HG03460 (cell line): ENCODE results near the gene CENPA.
"Not testable (repeated sequence)": the region's sequence is repeated elsewhere in the genome, so short reads cannot be mapped to it uniquely, and the experiment has no call there.

Source experiments
- ATAC-seq: cut with Tn5 transposase; IDR thresholded peaks from one replicate; pipeline ENCODE4 v1.9.1; 2021; ENCODE audit not compliant: unreplicated experiment

CENPA gene

DNA sequence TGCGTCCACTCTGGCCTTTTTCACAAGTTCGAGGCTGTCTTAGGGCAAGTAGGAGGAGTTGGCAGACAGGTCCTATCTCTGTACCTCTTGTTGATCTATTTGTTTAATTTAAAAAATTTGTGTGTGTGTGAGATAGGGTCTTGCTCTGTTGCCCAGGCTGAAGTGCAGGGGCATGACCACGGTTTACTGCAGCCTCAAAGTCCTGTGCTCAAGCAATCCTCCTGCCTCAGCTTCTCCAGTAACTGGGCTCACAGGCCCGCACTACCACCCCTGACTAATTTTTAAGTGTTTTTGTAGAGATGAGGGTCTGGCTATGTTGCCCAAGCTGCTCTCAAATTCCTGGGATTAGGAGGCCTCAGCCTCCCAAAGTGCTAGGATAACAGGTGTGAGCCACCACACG, 26.0 kb upstream of the CENPA start:
- ATAC-seq = no peak

DNA sequence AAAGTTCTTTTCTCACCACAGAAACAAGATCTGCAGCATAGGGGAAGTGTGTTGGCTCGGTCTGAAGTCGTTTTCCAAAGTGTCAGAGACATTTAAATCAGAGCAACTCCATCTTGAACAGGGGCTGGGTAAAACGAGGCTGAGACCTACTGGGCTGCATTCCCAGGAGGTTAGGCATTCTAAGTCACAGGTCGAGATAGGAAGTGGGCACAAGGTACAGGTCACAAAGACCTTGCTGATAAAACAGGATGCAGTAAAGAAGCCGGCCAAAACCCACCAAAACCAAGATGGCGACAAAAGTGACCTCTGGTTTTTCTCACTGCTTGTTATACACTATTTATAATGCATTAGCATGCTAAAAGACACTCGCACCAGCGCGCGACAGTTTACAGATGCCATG, 24.9 kb upstream of the CENPA start:
- ATAC-seq = not testable (repeated sequence)

DNA sequence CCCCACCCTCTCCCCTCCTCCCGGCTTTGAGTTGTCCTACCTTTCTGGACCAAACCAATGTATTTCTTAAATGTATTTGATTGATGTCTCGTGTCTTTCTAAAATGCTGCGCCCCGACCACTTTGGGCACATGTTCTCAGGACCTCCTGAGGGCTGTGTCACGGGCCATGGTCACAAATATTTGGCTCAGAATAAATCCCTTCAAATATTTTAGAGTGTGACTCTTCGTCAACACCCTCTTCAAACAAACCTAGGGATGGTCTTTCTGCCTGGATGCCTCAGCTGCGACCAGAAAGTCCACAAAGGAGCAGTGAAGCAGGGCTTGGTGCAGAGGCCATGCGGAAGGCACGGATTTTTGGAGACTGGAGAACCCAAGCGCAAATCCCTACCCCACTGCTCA, 22.8 kb upstream of the CENPA start:
- ATAC-seq = no peak

DNA sequence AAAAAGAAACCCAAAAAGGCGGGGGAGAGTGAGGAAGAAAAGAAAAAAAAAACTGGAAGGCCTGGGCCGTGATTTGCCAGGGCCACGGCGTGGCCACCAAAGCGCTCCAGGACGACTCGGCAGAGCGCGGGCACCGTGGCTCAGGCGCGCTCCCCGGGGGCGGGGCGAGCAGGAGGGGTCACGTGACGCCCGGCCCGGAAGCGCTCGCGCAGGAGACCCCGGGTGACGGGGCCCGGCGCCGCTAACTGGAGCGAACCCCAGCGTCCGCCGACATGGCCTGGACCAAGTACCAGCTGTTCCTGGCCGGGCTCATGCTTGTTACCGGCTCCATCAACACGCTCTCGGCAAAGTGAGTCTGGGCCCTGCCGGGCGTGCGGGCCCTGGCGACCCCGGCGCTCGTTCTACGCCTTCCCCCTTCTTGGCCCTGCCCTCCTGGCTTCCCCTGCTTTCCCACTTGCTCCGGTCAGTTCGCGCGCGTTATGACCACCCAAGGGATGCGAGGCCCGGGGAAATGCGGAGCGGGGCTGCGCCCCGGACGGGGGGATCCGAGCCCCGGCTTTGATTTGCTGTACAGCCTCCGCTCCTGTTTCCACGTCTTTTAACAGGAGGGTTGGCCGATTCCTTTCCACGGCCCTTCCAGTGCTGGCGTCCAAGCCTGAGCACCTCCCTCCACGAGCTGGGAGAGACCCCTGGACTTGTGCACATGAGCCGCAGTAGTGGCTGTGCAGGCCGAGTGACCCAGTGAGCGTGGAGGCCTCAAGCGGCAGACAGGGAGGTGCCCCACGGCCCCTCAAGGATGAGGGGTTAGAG, 21.6 kb upstream of the CENPA start, which contains the start of gene SLC35F6:
SLC35F6 (plus strand) TSS at position 207 of the 810 bp plus-strand sequence; CDS start at position 273, 66 bp downstream.
- ATAC-seq = peak; percentile 83

DNA sequence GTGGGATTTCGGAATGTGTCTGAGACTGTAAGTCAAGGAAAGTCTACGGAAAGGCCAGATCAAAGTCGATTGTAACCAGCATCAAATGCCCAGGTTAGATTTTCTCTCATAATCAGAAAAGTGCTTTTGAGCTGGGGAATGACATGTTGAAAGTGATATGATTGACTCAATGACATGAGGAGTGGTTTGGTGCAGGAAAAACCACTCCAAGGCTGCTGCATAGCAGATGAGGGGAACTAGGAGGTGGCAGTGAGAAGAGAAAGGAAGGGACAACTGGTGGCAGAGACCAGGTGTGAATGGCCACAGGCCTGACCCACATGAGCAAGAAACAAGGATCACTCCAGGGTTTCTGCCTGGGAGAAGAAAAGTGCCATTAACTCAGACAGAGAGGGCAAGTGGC, 20.9 kb upstream of the CENPA start:
- ATAC-seq = no peak

DNA sequence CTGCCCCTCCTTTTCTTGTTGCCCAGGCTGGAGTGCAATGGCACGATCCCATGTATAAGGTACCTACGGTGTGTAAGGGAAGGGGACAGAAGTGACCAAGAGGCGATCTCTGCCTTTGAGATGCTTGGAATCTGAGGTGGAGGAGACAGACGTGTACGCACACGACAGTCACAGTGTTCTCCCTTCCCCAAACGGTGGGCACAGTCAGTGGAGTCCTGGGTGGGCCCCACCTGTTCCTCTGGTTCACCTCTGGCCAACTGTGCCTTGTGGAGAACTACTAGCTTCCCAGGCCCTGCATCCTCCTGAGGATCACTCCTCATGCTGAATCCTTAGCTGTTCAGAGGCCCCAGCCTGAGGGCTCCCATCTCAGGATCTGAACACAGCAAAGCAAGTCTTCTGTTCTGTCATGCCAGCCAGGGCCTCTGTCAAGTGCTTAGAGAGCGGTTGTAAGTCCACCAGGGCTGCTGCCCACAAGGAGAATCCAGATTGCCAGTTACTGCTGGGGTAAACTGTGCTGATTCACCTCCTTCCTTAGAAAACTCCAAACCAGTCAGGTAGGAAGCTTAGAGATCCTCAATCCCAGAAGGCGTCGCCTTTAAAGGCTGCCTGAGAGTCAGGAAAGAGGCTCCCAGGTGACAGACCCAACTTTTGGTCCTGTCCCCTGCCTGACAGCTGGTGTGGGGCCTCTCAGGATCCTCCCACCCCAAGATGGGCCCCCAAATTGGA, 20.2 kb upstream of the CENPA start:
- ATAC-seq = no peak

DNA sequence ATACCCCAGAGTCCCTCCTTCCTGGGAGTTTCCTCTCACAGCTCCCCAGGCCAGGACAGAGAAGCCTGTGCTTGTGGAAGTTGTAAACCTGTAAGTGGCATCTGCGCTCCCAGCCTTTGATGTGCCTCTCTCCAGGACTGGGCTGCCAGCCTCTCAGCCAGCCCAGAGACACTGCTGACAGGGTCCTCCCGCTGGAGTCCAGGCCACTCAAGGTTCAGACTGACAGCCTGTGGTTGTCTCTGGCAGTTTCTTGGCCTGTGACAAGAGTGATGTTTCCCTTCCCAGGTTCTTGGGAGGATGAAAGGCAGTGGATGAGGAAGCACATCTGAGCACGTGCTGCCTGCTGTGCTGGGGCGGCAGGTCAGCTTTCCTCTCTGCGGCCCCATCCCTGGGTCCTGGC, 18.7 kb upstream of the CENPA start:
- no peak for ATAC-seq

DNA sequence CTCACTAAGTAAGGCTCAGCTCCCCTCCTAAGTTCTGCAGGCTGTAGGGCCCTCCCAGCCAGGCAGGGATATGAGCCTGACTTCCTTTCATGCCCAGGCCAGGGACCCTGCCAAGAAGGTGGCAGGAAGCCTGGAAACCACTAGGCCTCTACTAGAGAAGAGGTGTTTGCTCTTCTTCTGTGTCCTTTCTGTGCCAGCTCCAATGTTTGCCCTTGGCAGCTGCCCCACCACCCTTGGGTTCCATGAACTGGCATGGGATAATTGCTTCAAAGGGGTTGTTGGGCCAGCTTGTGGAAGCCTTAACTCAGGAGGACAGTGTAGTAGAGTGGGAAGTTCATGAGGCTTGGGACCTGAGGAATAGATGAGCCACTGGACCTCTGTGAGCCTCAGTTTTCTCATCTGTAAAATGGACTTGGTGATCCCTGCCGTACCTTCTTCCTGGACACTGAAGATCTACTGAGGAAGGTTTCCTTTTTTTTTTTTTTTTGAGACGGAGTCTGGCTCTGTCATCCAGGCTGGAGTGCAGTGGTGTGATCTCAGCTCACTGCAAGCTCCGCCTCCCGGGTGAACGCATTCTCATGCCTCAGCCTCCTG, 17.9 kb upstream of the CENPA start:
- ATAC-seq = no peak

DNA sequence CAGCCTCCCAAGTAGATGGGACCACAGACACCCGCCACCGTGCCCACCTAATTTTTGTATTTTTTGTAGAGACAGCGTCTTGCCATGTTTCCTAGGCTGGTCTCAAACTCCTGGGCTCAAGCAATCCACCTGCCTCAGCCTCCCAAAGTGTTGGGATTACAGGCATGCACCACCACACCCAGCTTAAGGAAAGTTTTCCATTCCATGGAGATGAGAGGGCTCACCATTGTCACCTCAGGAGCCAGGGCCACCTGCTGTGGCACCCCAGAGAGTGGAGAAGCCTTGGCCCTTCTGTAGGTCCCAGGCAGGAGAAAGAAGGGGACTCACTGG, 17.1 kb upstream of the CENPA start:
- ATAC-seq = no peak

DNA sequence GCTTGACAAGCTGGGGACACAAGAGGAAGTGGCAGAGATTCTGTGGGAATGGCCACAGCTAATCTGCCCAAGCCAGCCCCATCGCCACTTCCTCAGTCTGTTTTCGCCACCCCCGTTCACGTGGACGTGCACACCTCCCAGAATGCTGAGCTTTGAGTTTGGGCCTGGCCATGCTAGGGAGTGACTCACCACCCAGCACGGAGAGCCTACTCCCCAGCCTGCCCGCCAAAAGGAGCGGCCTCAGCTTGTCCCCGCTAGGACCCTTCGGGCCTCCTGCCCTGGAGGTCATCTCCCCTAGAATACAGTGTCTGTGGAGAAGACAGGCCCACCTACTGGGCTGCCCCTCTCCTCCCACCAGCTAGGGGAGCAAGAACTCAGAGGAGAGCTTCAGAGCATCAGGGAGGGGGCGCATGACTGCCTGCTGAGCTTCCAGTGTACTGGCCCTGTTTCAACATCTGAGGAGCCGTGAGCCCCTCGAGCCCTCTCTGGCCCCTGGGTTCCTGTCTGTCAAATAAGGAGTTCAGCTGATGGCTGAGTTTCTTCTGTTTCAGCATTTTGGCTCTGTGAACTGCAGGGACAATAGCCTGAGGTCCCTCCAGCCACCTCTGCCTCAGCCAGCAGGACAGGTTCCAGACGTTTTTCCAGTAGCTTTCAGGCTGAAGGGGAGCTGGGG, 16.6 kb upstream of the CENPA start:
- no peak for ATAC-seq

DNA sequence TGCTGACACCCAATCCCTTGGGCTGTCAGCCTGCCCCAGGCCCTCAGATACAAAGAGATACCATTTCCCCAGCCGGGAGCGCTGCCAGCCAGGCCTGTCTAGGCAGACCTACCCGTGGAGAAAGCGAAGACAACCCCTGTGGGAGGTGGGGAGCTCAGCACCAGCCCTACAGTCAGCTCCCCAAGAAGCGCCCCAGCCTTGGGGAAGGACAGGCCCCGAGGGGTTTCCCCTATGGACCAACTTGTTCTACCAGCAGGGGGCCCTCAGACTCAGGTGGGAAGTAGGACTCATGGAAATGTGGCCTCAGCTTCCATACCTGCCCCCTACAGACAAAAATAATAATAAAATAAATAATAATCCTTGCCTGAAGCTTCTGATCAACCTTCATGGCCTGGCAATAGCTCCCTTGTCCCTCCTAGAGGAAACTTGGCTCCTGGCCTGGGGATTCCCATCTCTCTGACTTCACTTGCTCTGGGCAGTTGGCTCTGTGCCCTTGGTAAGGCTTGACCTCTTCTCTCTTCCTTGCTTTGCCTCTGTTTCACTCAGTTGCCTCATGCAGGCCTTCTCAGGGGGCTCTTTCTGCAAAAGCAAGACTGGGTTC, 14.8 kb upstream of the CENPA start:
- ATAC-seq = no peak

DNA sequence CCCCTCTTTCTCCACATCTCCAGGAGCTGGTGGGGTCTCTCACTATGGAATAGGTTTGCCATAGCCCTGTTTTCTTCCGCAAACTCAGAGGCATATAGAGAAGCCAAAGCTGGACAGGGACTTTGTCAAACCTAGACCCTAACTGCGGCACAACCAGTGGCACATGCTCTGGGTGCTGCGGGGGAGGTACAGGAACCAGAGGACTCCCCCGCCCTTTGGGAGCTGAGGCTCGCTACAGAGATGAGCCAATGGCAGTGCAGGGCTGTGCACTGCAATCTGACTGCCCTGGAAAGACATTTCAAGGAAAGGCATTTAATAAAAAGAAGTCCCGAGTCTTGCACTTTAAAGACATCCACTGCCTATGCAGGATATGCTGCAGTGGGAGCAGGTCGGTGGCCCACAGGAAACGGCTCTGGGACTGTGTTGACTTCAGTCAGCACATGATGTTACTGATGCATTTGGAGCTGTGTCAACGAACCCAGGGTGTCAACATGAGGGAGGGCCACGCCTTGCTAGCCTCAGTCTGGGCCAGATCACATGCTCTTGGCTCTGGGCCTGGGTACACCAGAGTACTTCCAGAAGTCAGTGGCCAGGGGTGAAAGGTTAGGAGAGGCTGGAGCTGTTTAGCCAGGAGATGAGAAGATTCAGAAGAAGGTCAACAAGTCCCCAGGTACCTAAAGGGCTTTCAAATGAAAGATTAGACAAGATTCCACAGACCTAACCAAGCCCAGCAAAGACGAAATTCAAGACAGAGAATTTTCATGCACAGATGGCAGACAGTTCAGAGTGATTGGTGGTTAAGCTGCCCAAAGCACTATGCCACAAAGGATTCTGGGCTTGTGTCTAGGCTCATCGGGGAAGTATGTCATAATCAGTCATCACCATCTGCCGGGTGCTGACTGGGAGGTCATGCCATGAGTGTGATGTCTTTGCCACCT, 13.5 kb upstream of the CENPA start:
- ATAC-seq = no peak

DNA sequence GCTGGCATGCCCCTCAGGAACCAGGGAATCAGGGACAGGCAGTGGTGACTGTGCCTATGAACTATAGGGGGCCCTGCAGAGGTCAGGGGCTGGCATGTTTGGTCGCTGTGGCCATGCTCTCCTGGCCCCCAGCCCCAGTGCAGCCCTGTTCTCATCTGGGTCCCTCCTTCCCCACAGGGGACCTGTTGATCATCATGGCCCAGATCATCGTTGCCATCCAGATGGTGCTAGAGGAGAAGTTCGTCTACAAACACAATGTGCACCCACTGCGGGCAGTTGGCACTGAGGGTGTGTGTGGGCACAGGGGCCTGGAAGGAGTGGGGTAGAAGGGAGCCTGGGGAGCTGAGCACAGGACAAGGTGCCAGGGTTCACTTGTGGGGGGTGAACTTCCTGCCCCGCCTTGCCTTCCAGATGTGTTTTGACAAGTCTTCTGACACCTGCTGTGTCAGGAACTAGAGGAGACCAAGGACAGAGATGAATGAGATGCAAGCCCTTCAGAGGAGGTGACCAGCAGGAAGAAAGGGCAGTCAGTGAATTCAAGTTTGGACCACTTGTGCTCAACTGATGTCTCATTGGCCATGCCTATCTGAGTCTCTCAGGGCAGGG, 9.6 kb upstream of the CENPA start:
- no peak for ATAC-seq

DNA sequence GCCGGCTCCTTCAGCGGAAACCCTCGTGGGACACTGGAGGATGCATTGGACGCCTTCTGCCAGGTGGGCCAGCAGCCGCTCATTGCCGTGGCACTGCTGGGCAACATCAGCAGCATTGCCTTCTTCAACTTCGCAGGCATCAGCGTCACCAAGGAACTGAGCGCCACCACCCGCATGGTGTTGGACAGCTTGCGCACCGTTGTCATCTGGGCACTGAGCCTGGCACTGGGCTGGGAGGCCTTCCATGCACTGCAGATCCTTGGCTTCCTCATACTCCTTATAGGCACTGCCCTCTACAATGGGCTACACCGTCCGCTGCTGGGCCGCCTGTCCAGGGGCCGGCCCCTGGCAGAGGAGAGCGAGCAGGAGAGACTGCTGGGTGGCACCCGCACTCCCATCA, 7.8 kb upstream of the CENPA start:
- no peak for ATAC-seq

DNA sequence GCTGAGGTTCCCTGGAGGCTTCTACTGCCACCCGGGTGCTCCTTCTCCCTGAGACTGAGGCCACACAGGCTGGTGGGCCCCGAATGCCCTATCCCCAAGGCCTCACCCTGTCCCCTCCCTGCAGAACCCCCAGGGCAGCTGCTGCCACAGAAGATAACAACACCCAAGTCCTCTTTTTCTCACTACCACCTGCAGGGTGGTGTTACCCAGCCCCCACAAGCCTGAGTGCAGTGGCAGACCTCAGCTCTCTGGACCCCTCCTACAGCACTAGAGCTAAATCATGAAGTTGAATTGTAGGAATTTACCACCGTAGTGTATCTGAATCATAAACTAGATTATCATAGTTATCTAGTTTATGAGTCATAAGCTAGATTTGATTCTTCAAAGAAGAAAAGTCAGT, 7.3 kb upstream of the CENPA start:
- no peak for ATAC-seq

DNA sequence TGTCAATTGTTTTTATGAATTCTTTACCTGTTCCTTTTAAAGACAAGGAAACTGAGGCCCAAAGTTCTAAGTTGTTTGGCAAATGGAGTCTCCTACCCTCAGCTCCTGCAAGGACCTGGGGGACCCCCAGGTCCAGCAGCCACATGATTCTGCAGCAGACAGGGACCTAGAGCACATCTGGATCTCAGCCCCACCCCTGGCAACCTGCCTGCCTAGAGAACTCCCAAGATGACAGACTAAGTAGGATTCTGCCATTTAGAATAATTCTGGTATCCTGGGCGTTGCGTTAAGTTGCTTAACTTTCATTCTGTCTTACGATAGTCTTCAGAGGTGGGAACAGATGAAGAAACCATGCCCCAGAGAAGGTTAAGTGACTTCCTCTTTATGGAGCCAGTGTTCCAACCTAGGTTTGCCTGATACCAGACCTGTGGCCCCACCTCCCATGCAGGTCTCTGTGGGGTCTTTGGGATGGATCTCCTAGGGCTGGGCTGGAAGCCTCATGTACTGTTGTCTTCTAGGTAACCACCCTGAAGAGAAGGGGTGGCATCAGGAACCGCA, 5.6 kb upstream of the CENPA start:
- no peak for ATAC-seq

DNA sequence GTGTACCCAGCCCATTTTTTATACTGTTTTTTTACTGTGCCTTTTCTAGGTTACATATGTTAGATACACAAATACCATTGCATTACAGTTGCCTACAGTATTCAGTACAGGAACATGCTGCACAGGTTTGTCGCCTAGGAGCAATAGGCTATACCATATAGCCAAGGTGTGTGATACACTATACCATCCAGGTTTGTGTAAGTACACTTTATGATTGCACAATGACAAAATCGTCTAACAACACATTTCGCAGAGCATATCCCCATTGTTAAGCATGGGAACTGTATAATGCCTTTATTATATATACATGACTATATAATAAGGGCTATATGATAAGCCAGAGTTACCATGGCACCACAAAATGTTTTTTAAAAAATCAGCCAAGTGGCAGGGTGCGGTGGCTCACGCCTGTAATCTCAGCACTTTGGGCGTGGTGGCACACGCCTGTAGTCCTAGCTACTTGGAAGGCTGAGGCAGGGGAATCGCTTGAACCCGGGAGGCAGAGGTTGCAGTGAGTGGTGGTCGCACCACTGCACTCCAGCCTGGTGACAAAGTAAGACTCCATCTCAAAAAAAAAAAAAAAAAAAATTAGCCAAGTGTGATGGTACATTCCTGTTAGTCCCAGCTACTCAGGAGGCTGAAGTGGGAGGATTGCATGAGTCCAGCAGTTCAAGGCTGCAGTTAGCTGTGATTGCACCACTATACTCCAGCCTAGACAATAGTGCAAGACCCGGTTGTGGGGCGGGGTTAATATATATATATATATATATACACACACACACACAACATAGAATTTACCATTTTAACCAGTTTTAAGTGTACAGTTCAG, 2.8 kb upstream of the CENPA start:
- ATAC-seq = no peak

DNA sequence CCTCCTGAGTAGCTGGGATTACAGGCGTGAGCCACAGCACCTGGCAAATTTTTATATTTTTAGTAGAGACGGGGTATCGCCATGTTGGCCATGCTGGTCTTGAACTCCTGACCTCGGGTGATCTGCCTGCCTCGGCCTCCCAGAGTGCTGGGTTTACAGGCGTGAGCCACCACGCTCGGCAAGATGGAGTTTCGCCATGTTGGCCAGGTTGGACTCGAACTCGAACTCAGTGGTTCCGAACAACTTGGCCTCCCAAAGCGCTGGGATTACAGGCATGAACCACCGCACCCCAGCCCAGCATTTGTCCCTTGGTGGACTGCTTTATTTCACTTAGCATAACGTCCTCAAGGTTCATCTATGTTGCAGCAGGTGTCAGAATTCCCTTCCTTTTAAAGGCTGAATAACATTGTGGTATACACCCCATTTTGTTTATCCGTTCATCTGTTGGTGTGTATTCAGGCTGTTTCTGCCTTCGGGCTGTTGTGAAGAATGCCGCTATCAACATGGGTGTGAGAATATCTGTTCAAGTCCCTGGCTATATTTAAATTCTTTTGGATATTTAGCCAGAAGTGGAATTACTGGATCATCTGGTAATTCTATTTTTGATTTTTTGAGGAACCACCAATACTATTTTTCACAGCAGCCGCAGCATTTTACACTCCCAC, 1.2 kb upstream of the CENPA start:
- no peak for ATAC-seq
